Hippocampal formation (tissue), 2 donors: ENCODE results near the gene ARMC2.
"Not testable (repeated sequence)": the region's sequence is repeated elsewhere in the genome, so short reads cannot be mapped to it uniquely, and the experiment has no call there.

ENCODE experiments used
- DNase-seq, 2 donors: peaks; one replicate each; lab custom pipeline; 2025; lab: John Stamatoyannopoulos, UW

The ARMC2 gene

GRCh38 chr6:108870357-108870756 is 22.1 kb downstream of the ARMC2 start:
- no peak for DNase-seq

- DNase-seq, result no peak
Measured at GRCh38 chr6:108872141-108872557, 23.9 kb downstream of the ARMC2 start.

- peak in 1 of 2 donors; percentile 18 for DNase-seq
Measured at GRCh38 chr6:108872575-108872974, 24.4 kb downstream of the ARMC2 start.

- no peak for DNase-seq
Measured at GRCh38 chr6:108873251-108873650, 25.0 kb downstream of the ARMC2 start.

- DNase-seq, result no peak
Measured at GRCh38 chr6:108873971-108874370, 25.7 kb downstream of the ARMC2 start.

GRCh38 chr6:108874470-108875160 is 26.4 kb downstream of the ARMC2 start:
- DNase-seq, result no peak

- no peak for DNase-seq
Measured at GRCh38 chr6:108875161-108875555, 26.9 kb downstream of the ARMC2 start.

GRCh38 chr6:108877046-108877751 is 29.0 kb downstream of the ARMC2 start:
- no peak for DNase-seq

- DNase-seq, result no peak
Measured at GRCh38 chr6:108878942-108879341, 30.7 kb downstream of the ARMC2 start.

- no peak for DNase-seq
Measured at GRCh38 chr6:108883172-108883571, 35.0 kb downstream of the ARMC2 start.

- DNase-seq, result no peak
Measured at GRCh38 chr6:108884211-108885059, 36.2 kb downstream of the ARMC2 start.

GRCh38 chr6:108888052-108888451 is 39.8 kb downstream of the ARMC2 start:
- DNase-seq, result no peak

GRCh38 chr6:108888745-108889144 is 40.5 kb downstream of the ARMC2 start:
- no peak for DNase-seq

- DNase-seq, result not testable (repeated sequence)
Measured at GRCh38 chr6:108890898-108891297, 42.7 kb downstream of the ARMC2 start.

- no peak for DNase-seq
Measured at GRCh38 chr6:108895571-108895970, 47.3 kb downstream of the ARMC2 start.

GRCh38 chr6:108896111-108896661 is 48.0 kb downstream of the ARMC2 start:
- no peak for DNase-seq

- DNase-seq, result no peak
Measured at GRCh38 chr6:108897371-108897770, 49.1 kb downstream of the ARMC2 start.

- DNase-seq, result no peak
Measured at GRCh38 chr6:108902382-108902792, 54.2 kb downstream of the ARMC2 start.

- no peak for DNase-seq
Measured at GRCh38 chr6:108903796-108904195, 55.6 kb downstream of the ARMC2 start.

- no peak for DNase-seq
Measured at GRCh38 chr6:108904741-108905140, 56.5 kb downstream of the ARMC2 start.

GRCh38 chr6:108914235-108915022 is 66.2 kb downstream of the ARMC2 start:
- DNase-seq, result no peak
